BE2C (cell line): ENCODE measurements around the gene ZCCHC17.
"Not testable (repeated sequence)": the region's sequence is repeated elsewhere in the genome, so short reads cannot be mapped to it uniquely, and the experiment has no call there.

Experiments
- DNase-seq: peaks from one replicate; pipeline ENCODE4 v3.0.0-alpha.2; 2020
- H3K27me3 ChIP-seq: fragments of 250-450 bp; sonication (Bioruptor Pico); 2 replicates; pipeline ENCODE4 v1.5.1; 2020; ENCODE audit warnings: mild to moderate bottlenecking
- H3K36me3 ChIP-seq: fragments of 250-450 bp; sonication (Bioruptor Pico); 2 replicates; pipeline ENCODE4 v1.5.1; 2020; ENCODE audit warnings: mild to moderate bottlenecking
- H3K4me1 ChIP-seq: fragments of 250-450 bp; sonication (Bioruptor Pico); 2 replicates; pipeline ENCODE4 v1.5.1; 2020
- H3K4me3 ChIP-seq: 2 replicates; pipeline ENCODE4 v1.5.1; 2011; ENCODE audit warnings: low read depth, low read length
- H3K9me3 ChIP-seq: fragments of 250-450 bp; sonication (Bioruptor Pico); 2 replicates; pipeline ENCODE4 v1.5.1; 2020
- TF ChIP-seq, protein P1 (sequence below): IDR thresholded peaks from 2 replicates; pipeline ENCODE4 v1.5.1; 2012; ENCODE audit warnings: mild to moderate bottlenecking, low read depth, low read length

ZCCHC17 gene

DNA sequence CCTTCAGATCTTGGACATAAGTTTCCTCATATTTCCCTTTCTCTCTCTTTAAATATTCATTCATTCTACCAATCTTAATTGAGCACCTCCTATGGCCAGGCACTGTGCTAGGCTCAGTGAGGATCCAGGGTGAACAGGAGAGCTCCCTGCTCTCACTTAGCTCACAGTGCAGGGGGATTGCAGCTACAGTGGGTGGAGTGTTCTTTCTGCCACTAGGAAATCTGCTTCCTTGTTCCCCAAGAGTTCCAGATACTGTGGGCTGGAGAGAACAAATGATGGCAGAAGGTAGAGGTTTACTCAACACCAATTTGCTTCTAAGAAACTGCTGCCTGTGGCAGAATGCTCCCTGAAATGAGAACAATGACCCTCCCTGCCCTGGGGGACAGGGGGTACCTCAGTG is 81.2 kb downstream of the ZCCHC17 start:
- Histone ChIP-seq H3K36me3 (no peaks in the 10 kb centered on the region), H3K4me1 (peaks cover 7% of the 10 kb centered on the region), H3K4me3 (no peak overlapping the region), H3K27me3 (no peaks in the 10 kb centered on the region), H3K9me3 (no peaks in the 10 kb centered on the region)
- no peak for DNase-seq
- TF ChIP-seq, protein P1, sequence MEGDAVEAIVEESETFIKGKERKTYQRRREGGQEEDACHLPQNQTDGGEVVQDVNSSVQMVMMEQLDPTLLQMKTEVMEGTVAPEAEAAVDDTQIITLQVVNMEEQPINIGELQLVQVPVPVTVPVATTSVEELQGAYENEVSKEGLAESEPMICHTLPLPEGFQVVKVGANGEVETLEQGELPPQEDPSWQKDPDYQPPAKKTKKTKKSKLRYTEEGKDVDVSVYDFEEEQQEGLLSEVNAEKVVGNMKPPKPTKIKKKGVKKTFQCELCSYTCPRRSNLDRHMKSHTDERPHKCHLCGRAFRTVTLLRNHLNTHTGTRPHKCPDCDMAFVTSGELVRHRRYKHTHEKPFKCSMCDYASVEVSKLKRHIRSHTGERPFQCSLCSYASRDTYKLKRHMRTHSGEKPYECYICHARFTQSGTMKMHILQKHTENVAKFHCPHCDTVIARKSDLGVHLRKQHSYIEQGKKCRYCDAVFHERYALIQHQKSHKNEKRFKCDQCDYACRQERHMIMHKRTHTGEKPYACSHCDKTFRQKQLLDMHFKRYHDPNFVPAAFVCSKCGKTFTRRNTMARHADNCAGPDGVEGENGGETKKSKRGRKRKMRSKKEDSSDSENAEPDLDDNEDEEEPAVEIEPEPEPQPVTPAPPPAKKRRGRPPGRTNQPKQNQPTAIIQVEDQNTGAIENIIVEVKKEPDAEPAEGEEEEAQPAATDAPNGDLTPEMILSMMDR = no peak

DNA sequence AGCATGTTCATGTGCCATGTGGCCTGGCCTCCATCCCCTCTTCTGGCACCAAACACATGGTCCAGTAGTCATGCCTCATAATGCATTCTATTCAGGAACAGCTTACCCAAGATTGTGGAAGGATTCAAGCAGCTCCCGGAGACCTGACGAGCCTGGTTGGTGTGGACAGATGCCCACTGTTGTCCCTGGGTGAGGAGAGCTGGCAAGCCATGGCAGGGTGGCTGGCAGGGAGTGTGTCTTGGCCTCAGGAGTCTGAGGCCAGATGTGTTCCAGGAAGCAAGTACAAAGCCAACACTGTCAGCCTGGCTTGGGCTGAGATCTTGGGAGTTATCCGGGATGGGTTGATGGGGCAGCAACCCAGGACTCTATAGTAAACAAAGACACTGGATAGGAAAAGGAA is 83.3 kb downstream of the ZCCHC17 start:
- Histone ChIP-seq H3K36me3 (no peaks in the 10 kb centered on the region), H3K27me3 (no peaks in the 10 kb centered on the region), H3K9me3 (no peaks in the 10 kb centered on the region), H3K4me3 (no peak overlapping the region), H3K4me1 (peaks cover 7% of the 10 kb centered on the region)
- TF ChIP-seq, protein P1 = no peak
- DNase-seq = no peak

DNA sequence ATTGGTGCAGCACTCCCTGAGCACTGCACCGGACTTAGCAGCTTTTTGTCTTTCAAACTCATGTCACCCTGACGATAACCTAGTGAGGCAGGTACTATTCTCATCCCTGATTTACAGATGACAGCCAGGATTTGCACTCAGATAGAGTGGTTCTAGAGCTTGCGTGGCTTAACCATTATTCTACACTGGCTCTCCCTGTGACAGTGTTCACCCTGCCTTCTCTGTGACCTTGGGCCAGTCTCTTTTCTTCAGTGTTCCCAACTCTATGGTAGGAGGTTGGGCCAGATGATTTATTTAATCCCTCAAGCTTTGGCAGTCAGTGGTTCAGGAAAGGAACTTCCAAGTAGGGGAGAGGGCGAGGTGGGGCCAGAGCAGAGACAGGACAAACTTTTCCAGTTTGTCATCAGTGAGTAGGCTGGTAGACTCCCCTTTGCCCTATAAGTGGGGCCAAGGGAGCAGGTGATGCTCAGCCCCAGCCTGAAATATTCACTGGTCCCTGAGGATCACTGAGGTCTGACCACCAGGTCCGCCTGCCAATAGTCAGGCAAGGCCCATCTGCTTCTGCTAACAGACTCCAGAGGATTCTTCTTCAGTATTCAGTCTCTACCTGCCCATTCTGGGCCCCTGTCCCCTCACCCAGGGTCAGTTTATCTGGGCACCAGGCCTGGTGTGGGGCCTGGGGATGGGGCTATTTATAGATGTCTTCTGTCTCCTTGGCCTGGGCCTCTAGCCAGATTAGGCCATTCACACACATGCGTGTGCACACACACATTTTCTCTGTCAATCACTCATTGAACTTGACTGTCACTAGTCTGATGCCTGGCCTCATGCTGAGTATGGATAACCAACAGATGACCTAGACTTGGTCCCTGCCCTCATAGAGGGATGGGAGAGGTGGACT is 84.8 kb downstream of the ZCCHC17 start:
- DNase-seq = no peak
- H3K4me3 ChIP-seq = no peak overlapping the region

DNA sequence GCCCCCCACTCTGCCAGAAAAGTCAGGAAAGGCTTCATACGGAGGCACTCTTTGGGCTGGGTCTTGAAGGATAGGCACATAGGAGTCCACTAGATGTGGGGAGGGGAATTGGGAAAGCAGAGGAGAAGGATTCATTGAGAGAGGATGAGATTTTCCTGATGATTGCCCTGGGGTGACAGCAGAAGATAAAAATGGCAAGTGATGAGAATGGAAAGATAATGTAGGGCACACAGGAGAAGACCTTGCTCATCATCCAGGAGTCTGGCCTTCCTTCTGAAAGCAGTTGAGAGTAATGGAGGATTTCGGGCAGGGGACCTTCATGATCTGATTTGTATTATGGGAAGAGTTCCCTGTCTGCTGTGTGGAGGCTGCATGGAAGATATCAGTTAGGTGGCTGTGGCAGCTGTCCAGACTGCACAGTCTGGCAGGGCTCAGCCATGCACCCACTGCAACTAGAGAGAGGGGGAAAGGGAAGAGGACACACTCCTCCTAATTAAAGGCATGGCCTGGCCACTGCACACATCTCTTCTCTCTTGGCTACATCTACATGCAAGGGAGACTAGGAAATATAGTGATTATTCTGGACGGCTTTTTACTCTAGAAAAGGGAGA is 85.7 kb downstream of the ZCCHC17 start:
- Histone ChIP-seq H3K36me3 (no peaks in the 10 kb centered on the region), H3K27me3 (no peaks in the 10 kb centered on the region)
- peak; percentile 15 for DNase-seq

More for the DNA sequence above, 84.8 kb downstream of the ZCCHC17 start:
- Histone ChIP-seq H3K9me3 (no peaks in the 10 kb centered on the region), H3K4me1 (peaks cover 7% of the 10 kb centered on the region), H3K36me3 (no peaks in the 10 kb centered on the region), H3K27me3 (no peaks in the 10 kb centered on the region)
- TF ChIP-seq, protein P1 = no peak

DNA sequence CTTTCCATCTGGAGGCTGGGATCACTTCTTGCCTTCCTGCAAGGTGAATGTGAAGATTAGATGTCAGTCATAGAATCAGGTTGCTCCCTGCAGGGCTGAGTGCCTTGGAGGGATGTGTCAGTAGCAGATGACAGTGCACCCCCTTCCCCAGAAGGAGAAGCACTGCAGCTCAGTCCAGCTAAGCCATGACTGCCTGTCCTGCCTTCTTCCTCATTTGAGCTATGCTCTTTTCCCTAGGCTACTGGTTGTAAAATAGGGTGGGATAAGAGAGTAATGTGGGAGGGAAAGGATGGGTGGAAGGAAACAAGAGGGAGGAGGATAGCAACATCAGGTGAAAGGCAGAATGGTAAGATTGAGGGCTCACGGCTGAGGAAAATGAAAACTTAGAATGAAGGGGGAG is 87.1 kb downstream of the ZCCHC17 start:
- no peaks in the 10 kb centered on the region for H3K9me3 ChIP-seq
- H3K4me1 ChIP-seq = peaks cover 7% of the 10 kb centered on the region
- H3K36me3 ChIP-seq = no peaks in the 10 kb centered on the region
- TF ChIP-seq, protein P1 = no peak
- no peaks in the 10 kb centered on the region for H3K27me3 ChIP-seq
- H3K4me3 ChIP-seq = no peak overlapping the region
- DNase-seq = no peak

More for the DNA sequence above, 85.7 kb downstream of the ZCCHC17 start:
- H3K9me3 ChIP-seq = no peaks in the 10 kb centered on the region
- H3K4me3 ChIP-seq = no peak overlapping the region
- TF ChIP-seq, protein P1 = no peak
- H3K4me1 ChIP-seq = peaks cover 7% of the 10 kb centered on the region

DNA sequence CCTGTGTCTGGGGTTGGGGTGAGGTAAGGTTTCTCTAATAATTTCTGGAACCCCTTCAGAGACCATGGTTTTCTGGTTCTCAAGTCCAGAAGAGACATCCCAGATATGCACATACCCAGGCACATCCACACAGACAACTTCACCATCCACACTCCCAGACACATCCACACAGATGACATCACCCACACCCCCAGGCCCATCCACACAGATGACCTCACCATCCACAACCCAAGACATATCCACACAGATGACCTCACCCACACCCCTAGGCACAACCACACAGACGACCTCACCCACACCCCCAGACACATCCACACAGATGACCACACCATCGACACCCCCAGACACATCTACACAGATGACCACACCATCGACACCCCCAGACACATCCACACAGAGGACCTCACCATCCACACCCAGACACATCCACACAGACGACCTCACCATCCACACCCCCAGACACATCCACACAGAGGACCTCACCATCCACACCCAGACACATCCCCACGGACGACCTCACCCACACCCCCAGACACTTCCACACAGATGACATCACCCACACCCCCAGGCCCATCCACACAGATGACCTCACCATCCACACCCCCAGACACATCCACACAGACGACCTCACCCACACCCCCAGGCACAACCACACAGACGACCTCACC is 89.9 kb downstream of the ZCCHC17 start:
- not testable (repeated sequence) for DNase-seq, H3K36me3 ChIP-seq

More for the DNA sequence above, 89.9 kb downstream of the ZCCHC17 start:
- H3K4me1 ChIP-seq, H3K4me3 ChIP-seq, H3K27me3 ChIP-seq, H3K9me3 ChIP-seq: not testable (repeated sequence)
